HEK293 (cell line): ENCODE measurements around the gene FAAH.

Source experiments
- ZNF140 ChIP-seq: fragments of 450-650 bp; formaldehyde crosslinking; IDR thresholded peaks from 2 replicates; pipeline ENCODE4 v1.5.1; 2016; ENCODE audit warnings: missing biosample characterization, missing genetic modification characterization
- ZNF221 ChIP-seq: fragments of 450-650 bp; formaldehyde crosslinking; IDR thresholded peaks from 2 replicates; pipeline ENCODE4 v1.5.1; 2017; ENCODE audit warnings: missing biosample characterization, missing genetic modification characterization, borderline replicate concordance
- ZNF23 ChIP-seq: fragments of 450-650 bp; formaldehyde crosslinking; IDR thresholded peaks from 2 replicates; pipeline ENCODE4 v1.5.1; 2016; ENCODE audit warnings: missing biosample characterization, missing genetic modification characterization, borderline replicate concordance
- ZNF654 ChIP-seq: fragments of 450-650 bp; formaldehyde crosslinking; IDR thresholded peaks from 2 replicates; pipeline ENCODE4 v1.5.1; 2016; ENCODE audit warnings: low read depth, missing biosample characterization, missing genetic modification characterization
- ZSCAN30 ChIP-seq: fragments of 450-650 bp; IDR thresholded peaks from 2 replicates; pipeline ENCODE4 v1.5.1; 2018; ENCODE audit warnings: missing biosample characterization, mild to moderate bottlenecking, missing genetic modification characterization, moderate library complexity
- TF ChIP-seq, protein P1 (sequence below): fragments of 450-650 bp; formaldehyde crosslinking; IDR thresholded peaks from 2 replicates; pipeline ENCODE4 v1.5.1; 2016; ENCODE audit warnings: missing biosample characterization, missing genetic modification characterization

DNA sequence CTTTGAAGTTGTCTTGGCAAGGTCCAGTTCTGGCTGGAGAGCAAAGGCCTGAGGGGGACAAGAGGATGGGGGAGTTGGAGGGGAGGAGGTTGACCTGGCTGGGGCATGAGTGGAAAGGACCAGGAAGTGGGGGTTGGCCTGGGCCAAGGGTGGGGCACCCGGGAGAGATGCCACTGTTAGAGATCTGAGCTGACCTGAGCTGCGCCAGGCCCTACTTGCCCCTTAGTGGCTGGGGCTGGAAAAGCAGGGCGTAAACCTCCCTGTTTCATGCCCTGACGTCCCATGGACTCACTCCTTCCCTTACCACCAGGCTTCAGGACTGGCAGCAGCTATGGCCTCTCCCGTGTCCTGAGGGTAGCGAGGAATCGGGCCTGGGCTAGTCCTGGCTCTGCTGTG, 16.9 kb downstream of the FAAH start:
- TF ChIP-seq, protein P1, sequence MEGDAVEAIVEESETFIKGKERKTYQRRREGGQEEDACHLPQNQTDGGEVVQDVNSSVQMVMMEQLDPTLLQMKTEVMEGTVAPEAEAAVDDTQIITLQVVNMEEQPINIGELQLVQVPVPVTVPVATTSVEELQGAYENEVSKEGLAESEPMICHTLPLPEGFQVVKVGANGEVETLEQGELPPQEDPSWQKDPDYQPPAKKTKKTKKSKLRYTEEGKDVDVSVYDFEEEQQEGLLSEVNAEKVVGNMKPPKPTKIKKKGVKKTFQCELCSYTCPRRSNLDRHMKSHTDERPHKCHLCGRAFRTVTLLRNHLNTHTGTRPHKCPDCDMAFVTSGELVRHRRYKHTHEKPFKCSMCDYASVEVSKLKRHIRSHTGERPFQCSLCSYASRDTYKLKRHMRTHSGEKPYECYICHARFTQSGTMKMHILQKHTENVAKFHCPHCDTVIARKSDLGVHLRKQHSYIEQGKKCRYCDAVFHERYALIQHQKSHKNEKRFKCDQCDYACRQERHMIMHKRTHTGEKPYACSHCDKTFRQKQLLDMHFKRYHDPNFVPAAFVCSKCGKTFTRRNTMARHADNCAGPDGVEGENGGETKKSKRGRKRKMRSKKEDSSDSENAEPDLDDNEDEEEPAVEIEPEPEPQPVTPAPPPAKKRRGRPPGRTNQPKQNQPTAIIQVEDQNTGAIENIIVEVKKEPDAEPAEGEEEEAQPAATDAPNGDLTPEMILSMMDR: no peak
- TF ChIP-seq ZSCAN30 (tag by site-specific recombination): no peak
- no peak for TF ChIP-seq ZNF23 (tag by site-specific recombination)
- no peak for TF ChIP-seq ZNF654 (tag by site-specific recombination)
- no peak for TF ChIP-seq ZNF140 (tag by site-specific recombination)
- TF ChIP-seq ZNF221: no peak
